ENCODE data around the gene ABI3. TPM values are rescaled to one million over a fixed set of nuclear protein-coding genes. Genes with fewer than 3 reads are reported as not detected.
"Not testable (repeated sequence)": the region's sequence is repeated elsewhere in the genome, so short reads cannot be mapped to it uniquely, and the experiment has no call there.

ABI3 gene
- 10 to 100 TPM; 27.8 to 31.1 TPM for total RNA-seq

DNA sequence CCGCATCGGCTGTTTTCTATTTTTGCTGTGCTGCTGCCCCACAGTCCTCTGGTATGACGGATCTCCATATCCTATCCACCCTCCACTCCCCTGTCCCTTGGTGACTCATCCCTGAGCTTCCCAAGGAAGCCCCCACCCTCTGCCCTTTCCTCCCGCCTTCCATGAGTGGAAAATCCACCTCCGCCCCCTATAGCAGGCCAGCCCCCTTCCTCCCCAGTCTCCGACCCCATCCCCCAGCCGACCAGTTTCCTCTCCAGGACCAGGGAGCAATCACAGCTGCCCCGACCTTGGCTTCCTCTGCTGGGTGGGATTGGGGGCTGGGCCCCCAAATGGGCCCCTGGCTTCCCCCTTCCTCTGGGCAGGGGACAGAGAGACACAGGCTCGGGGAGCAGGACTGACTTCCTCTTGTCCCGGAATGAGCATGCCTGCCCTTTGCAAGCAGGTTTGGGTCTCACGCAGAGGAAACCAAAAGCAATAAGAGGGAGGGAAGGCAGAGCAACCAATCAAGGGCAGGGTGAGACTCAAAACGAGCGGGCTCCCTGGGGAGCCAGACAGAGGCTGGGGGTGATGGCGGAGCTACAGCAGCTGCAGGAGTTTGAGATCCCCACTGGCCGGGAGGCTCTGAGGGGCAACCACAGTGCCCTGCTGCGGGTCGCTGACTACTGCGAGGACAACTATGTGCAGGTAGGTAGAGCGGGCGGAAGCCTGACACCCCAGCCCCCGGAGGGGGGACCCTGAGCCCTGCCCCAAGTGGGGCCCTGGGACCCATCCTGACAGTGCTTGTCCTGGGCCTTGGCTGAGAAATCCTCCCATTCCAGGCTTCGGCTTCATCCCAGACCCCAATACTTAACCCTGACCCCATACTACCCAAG lies at the start of gene ABI3, which contains the start of gene GNGT2:
TSS of gene ABI3 (plus strand) at position 550 of the 872 bp plus-strand sequence. CDS start at position 568, 18 bp downstream.
TSS of gene GNGT2 (minus strand) at position 417 of the 872 bp plus-strand sequence. CDS start 3,152 bp downstream, outside the sequence.
- DNase-seq = peak; percentile 84
- H3K4me3 Mint-ChIP-seq = peak within 1 kb of the TSS; percentile 86
- POLR2A ChIA-PET = interaction anchor here (0.6 to 2.1 kb wide), 3 partner anchors 12 to 18 kb away, joined by 4 to 9 read pairs (median 4); no protein-coding TSS in a partner anchor
- no peaks in the 10 kb centered on the region for H3K27me3 Mint-ChIP-seq
- peak; percentile 92 for ATAC-seq
- peak within 1 kb of the TSS; percentile 97 for H3K27ac Mint-ChIP-seq
- CTCF ChIA-PET = interaction anchor here (0.6 to 4.7 kb wide), 6 partner anchors 12 to 837 kb away, joined by 3 to 61 read pairs (median 5); no protein-coding TSS in a partner anchor
- peaks cover 62% of the 10 kb centered on the region for H3K4me1 Mint-ChIP-seq
- H3K36me3 Mint-ChIP-seq (ENCODE audit: low read depth) = peaks cover 26% of the 10 kb centered on the region
- no peaks in the 10 kb centered on the region for H3K9me3 Mint-ChIP-seq (ENCODE audit: low read depth)
- intact Hi-C loops (cut with DNase I, micrococcal nuclease) = loop anchor here (1.0 to 2.0 kb wide), 4 partner anchors 8 to 20 kb away; partner anchors contain the start of gene PHOSPHO1 (in 1 of the 2)

- CTCF ChIA-PET = interaction anchor here (0.6 kb wide), 1 partner anchor 1142 kb away, joined by 4 read pairs; no protein-coding TSS in a partner anchor
- intact Hi-C loops (cut with DNase I, micrococcal nuclease) = no loop called here
- H3K9me3 Mint-ChIP-seq (ENCODE audit: low read depth) = no peaks in the 10 kb centered on the region
- DNase-seq (no peak), ATAC-seq (no peak)
- peaks cover 22% of the 10 kb centered on the region for H3K27me3 Mint-ChIP-seq
- no peaks in the 10 kb centered on the region for H3K4me1 Mint-ChIP-seq
- no peak overlapping the region for H3K4me3 Mint-ChIP-seq
- no peak overlapping the region for H3K27ac Mint-ChIP-seq
- POLR2A ChIA-PET = no interaction called here
- no peaks in the 10 kb centered on the region for H3K36me3 Mint-ChIP-seq (ENCODE audit: low read depth)
Measured at GRCh38 chr17:49162866-49163265, 47.6 kb upstream of the ABI3 start.

DNA sequence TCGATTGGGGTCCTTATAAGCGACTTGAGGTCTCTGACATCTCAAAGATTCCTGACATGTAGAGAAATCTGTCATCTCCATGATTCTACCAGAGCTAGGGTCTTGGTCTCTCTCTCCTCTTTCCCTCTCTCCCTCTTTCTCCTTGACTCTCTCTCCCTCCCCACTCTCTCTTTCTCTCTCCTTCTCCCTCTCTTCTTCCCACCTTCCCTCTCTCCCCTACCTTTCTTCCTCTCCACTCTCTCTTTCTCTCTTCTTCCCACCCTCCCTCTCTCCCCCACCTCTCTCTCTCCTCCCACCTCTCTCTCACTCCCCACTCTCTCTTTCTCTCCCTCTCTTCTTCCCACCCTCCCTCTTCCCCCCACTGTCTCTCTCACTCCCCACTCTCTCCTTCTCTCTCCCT lies 45.4 kb upstream of the ABI3 start:
- intact Hi-C loops (cut with DNase I, micrococcal nuclease) = no loop called here
- H3K36me3 Mint-ChIP-seq (ENCODE audit: low read depth) = no peaks in the 10 kb centered on the region
- DNase-seq = no peak
- POLR2A ChIA-PET = no interaction called here
- no peak overlapping the region for H3K27ac Mint-ChIP-seq
- ATAC-seq = no peak
- H3K9me3 Mint-ChIP-seq (ENCODE audit: low read depth) = no peaks in the 10 kb centered on the region
- no peaks in the 10 kb centered on the region for H3K4me1 Mint-ChIP-seq
- H3K4me3 Mint-ChIP-seq = no peak overlapping the region
- peaks cover 29% of the 10 kb centered on the region for H3K27me3 Mint-ChIP-seq
- CTCF ChIA-PET = no interaction called here

- ChIA-PET CTCF (interaction anchor here (0.6 to 1.2 kb wide), 4 partner anchors 9 to 481 kb away, joined by 3 read pairs; no protein-coding TSS in a partner anchor), POLR2A (no interaction called here)
- DNase-seq = no peak
- intact Hi-C loops (cut with DNase I, micrococcal nuclease) = no loop called here
- Mint-ChIP-seq H3K27me3 (peaks cover 32% of the 10 kb centered on the region), H3K4me3 (no peak overlapping the region), H3K27ac (no peak overlapping the region), H3K4me1 (no peaks in the 10 kb centered on the region), H3K9me3 (ENCODE audit: low read depth) (no peaks in the 10 kb centered on the region), H3K36me3 (ENCODE audit: low read depth) (no peaks in the 10 kb centered on the region)
- ATAC-seq = no peak
Measured at GRCh38 chr17:49168706-49169105, 41.8 kb upstream of the ABI3 start.

- H3K27me3 Mint-ChIP-seq = peaks cover 34% of the 10 kb centered on the region
- DNase-seq = no peak
- ChIA-PET POLR2A (no interaction called here), CTCF (interaction anchor here (1.7 kb wide), 1 partner anchor 10 kb away, joined by 11 read pairs; no protein-coding TSS in a partner anchor)
- H3K36me3 Mint-ChIP-seq (ENCODE audit: low read depth) = peaks cover 4% of the 10 kb centered on the region
- H3K4me1 Mint-ChIP-seq = no peaks in the 10 kb centered on the region
- ATAC-seq = no peak
- peaks cover 8% of the 10 kb centered on the region for H3K9me3 Mint-ChIP-seq (ENCODE audit: low read depth)
- intact Hi-C loops (cut with DNase I, micrococcal nuclease) = no loop called here
- H3K27ac Mint-ChIP-seq = no peak overlapping the region
- H3K4me3 Mint-ChIP-seq = no peak overlapping the region
Measured at GRCh38 chr17:49170216-49170615, 40.3 kb upstream of the ABI3 start.

GRCh38 chr17:49170711-49171110 lies 39.8 kb upstream of the ABI3 start:
- H3K36me3 Mint-ChIP-seq (ENCODE audit: low read depth); ATAC-seq; intact Hi-C loops (cut with DNase I, micrococcal nuclease); DNase-seq; POLR2A ChIA-PET; H3K27ac Mint-ChIP-seq; H3K4me3 Mint-ChIP-seq; H3K4me1 Mint-ChIP-seq: not testable (repeated sequence)
- CTCF ChIA-PET = interaction anchor here (1.7 kb wide), 1 partner anchor 10 kb away, joined by 11 read pairs; no protein-coding TSS in a partner anchor
- Mint-ChIP-seq H3K27me3 (peaks cover 36% of the 10 kb centered on the region), H3K9me3 (ENCODE audit: low read depth) (peaks cover 13% of the 10 kb centered on the region)

- CTCF ChIA-PET = interaction anchor here (0.6 to 0.8 kb wide), 2 partner anchors 48 to 115 kb away, joined by 3 read pairs; no protein-coding TSS in a partner anchor
- H3K27ac Mint-ChIP-seq; H3K4me3 Mint-ChIP-seq; H3K4me1 Mint-ChIP-seq; H3K36me3 Mint-ChIP-seq (ENCODE audit: low read depth); ATAC-seq; POLR2A ChIA-PET; DNase-seq; H3K27me3 Mint-ChIP-seq: not testable (repeated sequence)
- intact Hi-C loops (cut with DNase I, micrococcal nuclease) = loop anchor here in 1 of 2 experiments (1.0 kb wide), 1 partner anchor 102 kb away; no protein-coding TSS in a partner anchor
- peaks cover 21% of the 10 kb centered on the region for H3K9me3 Mint-ChIP-seq (ENCODE audit: low read depth)
Measured at GRCh38 chr17:49175978-49176377, 34.5 kb upstream of the ABI3 start.

GRCh38 chr17:49180303-49180702 lies 30.2 kb upstream of the ABI3 start:
- no peak overlapping the region for H3K4me3 Mint-ChIP-seq
- H3K27me3 Mint-ChIP-seq = peaks cover 1% of the 10 kb centered on the region
- ChIA-PET CTCF (interaction anchor here (0.5 to 4.6 kb wide), 27 partner anchors 9 to 584 kb away, joined by 3 to 58 read pairs (median 4); partner anchors contain the start of gene PHOSPHO1), POLR2A (no interaction called here)
- intact Hi-C loops (cut with DNase I, micrococcal nuclease) = loop anchor here (1.0 to 2.0 kb wide), 4 partner anchors 47 to 214 kb away; no protein-coding TSS in a partner anchor
- ATAC-seq (peak; percentile 58), DNase-seq (peak; percentile 80)
- peaks cover 13% of the 10 kb centered on the region for H3K9me3 Mint-ChIP-seq (ENCODE audit: low read depth)
- H3K27ac Mint-ChIP-seq = no peak overlapping the region
- H3K36me3 Mint-ChIP-seq (ENCODE audit: low read depth) = peaks cover 4% of the 10 kb centered on the region
- H3K4me1 Mint-ChIP-seq = peaks cover 4% of the 10 kb centered on the region

- no peak overlapping the region for H3K4me3 Mint-ChIP-seq
- H3K27me3 Mint-ChIP-seq = no peaks in the 10 kb centered on the region
- H3K9me3 Mint-ChIP-seq (ENCODE audit: low read depth) = peaks cover 9% of the 10 kb centered on the region
- POLR2A ChIA-PET = no interaction called here
- peaks cover 4% of the 10 kb centered on the region for H3K4me1 Mint-ChIP-seq
- CTCF ChIA-PET = interaction anchor here (0.6 to 4.6 kb wide), 21 partner anchors 9 to 484 kb away, joined by 3 to 58 read pairs (median 4); partner anchors contain the start of gene PHOSPHO1
- DNase-seq (no peak), ATAC-seq (no peak)
- peaks cover under 1% of the 10 kb centered on the region for H3K36me3 Mint-ChIP-seq (ENCODE audit: low read depth)
- intact Hi-C loops (cut with DNase I, micrococcal nuclease) = loop anchor here (1.0 to 2.0 kb wide), 4 partner anchors 46 to 214 kb away; no protein-coding TSS in a partner anchor
- H3K27ac Mint-ChIP-seq = no peak overlapping the region
Measured at GRCh38 chr17:49180998-49181635, 29.4 kb upstream of the ABI3 start.

- Mint-ChIP-seq H3K4me1 (peaks cover 4% of the 10 kb centered on the region), H3K27ac (no peak overlapping the region), H3K36me3 (ENCODE audit: low read depth) (no peaks in the 10 kb centered on the region), H3K9me3 (ENCODE audit: low read depth) (peaks cover 4% of the 10 kb centered on the region), H3K27me3 (no peaks in the 10 kb centered on the region), H3K4me3 (no peak overlapping the region)
- ATAC-seq (no peak), DNase-seq (no peak)
- ChIA-PET CTCF (interaction anchor here (0.6 to 1.5 kb wide), 5 partner anchors 39 to 132 kb away, joined by 3 to 4 read pairs (median 4); no protein-coding TSS in a partner anchor), POLR2A (no interaction called here)
- intact Hi-C loops (cut with DNase I, micrococcal nuclease) = no loop called here
Measured at GRCh38 chr17:49183341-49183740, 27.2 kb upstream of the ABI3 start.

DNA sequence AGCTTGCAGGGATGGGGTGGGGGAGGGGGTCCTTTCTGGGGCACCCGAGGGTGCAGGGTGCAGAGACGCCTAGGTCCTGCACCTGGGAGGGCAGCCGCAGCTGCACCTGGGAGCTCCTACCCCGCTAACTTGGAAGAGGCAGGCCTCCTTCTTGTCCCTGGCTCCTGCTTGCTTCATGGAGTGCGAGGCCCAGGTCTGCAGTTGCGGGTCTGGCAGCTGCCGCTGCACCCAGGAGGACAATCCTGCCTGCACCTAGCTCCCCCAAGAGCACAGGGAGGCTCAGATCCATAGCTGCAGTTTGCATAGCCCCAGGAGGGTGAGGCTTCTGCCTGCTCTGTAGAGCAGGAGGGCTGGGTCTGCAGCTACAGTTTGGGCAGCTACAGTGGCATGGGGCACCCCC lies 26.7 kb upstream of the ABI3 start:
- ChIA-PET POLR2A (no interaction called here), CTCF (interaction anchor here (0.6 to 1.5 kb wide), 4 partner anchors 43 to 131 kb away, joined by 3 to 4 read pairs (median 4); no protein-coding TSS in a partner anchor)
- H3K27ac Mint-ChIP-seq = no peak overlapping the region
- H3K4me1 Mint-ChIP-seq = peaks cover 4% of the 10 kb centered on the region
- ATAC-seq (no peak), DNase-seq (no peak)
- H3K4me3 Mint-ChIP-seq = no peak overlapping the region
- H3K27me3 Mint-ChIP-seq = no peaks in the 10 kb centered on the region
- H3K9me3 Mint-ChIP-seq (ENCODE audit: low read depth) = peaks cover 4% of the 10 kb centered on the region
- intact Hi-C loops (cut with DNase I, micrococcal nuclease) = no loop called here
- no peaks in the 10 kb centered on the region for H3K36me3 Mint-ChIP-seq (ENCODE audit: low read depth)

Data from activated CD4-positive, alpha-beta T cell treated with anti-CD3 and anti-CD28 coated beads for 36 hours (primary cell).